Measurements from ENCODE around the gene RAP1A. TPM values are rescaled to one million over a fixed set of nuclear protein-coding genes. Genes with fewer than 3 reads are reported as not detected.

RAP1A gene
- polyA plus RNA-seq, 1 experiment, result 20.5 TPM

GRCh38 chr1:111635324-111636009, 15.9 kb downstream of the RAP1A start:
- POLR2A ChIA-PET, result no interaction called here
- no peak for TF ChIP-seq CTCF (IDR thresholded peaks at IDR 0.05; ENCODE audit: insufficient read depth, low read depth, low read length)
- CTCF ChIA-PET, result no interaction called here
- Histone ChIP-seq H3K36me3 (ENCODE audit: control insufficient read depth, insufficient read depth, low read length) (no peaks in the 10 kb centered on the region), H3K27me3 (ENCODE audit: control insufficient read depth, insufficient read depth, low read length) (no peaks in the 10 kb centered on the region), H3K4me3 (ENCODE audit: low read depth, low read length) (no peak overlapping the region)
- no peak for DNase-seq (ENCODE audit: low read depth)

- Histone ChIP-seq H3K4me3 (ENCODE audit: low read depth, low read length) (no peak overlapping the region), H3K27me3 (ENCODE audit: control insufficient read depth, insufficient read depth, low read length) (no peaks in the 10 kb centered on the region), H3K36me3 (ENCODE audit: control insufficient read depth, insufficient read depth, low read length) (no peaks in the 10 kb centered on the region)
- DNase-seq (ENCODE audit: low read depth), result no peak
- ChIA-PET CTCF (interaction anchor here (1.3 kb wide), 1 partner anchor 131 kb away, joined by 4 read pairs; no protein-coding TSS in a partner anchor), POLR2A (no interaction called here)
- no peak for TF ChIP-seq CTCF (IDR thresholded peaks at IDR 0.05; ENCODE audit: insufficient read depth, low read depth, low read length)
Observed at GRCh38 chr1:111638320-111638719, 18.7 kb downstream of the RAP1A start.

- ChIA-PET POLR2A (no interaction called here), CTCF (interaction anchor here (1.3 kb wide), 1 partner anchor 132 kb away, joined by 4 read pairs; no protein-coding TSS in a partner anchor)
- H3K36me3 ChIP-seq (ENCODE audit: control insufficient read depth, insufficient read depth, low read length), result no peaks in the 10 kb centered on the region
- no peak for TF ChIP-seq CTCF (IDR thresholded peaks at IDR 0.05; ENCODE audit: insufficient read depth, low read depth, low read length)
- no peak overlapping the region for H3K4me3 ChIP-seq (ENCODE audit: low read depth, low read length)
- no peaks in the 10 kb centered on the region for H3K27me3 ChIP-seq (ENCODE audit: control insufficient read depth, insufficient read depth, low read length)
- no peak for DNase-seq (ENCODE audit: low read depth)
Observed at GRCh38 chr1:111639602-111640198, 20.1 kb downstream of the RAP1A start.

- ChIA-PET CTCF (interaction anchor here (2.8 kb wide), 1 partner anchor 135 kb away, joined by 10 read pairs; no protein-coding TSS in a partner anchor), POLR2A (no interaction called here)
- Histone ChIP-seq H3K4me3 (ENCODE audit: low read depth, low read length) (no peak overlapping the region), H3K36me3 (ENCODE audit: control insufficient read depth, insufficient read depth, low read length) (no peaks in the 10 kb centered on the region), H3K27me3 (ENCODE audit: control insufficient read depth, insufficient read depth, low read length) (no peaks in the 10 kb centered on the region)
- TF ChIP-seq CTCF (IDR thresholded peaks at IDR 0.05; ENCODE audit: insufficient read depth, low read depth, low read length), result no peak
- no peak for DNase-seq (ENCODE audit: low read depth)
Observed at GRCh38 chr1:111643097-111643496, 23.5 kb downstream of the RAP1A start.

- no peak for TF ChIP-seq CTCF (IDR thresholded peaks at IDR 0.05; ENCODE audit: insufficient read depth, low read depth, low read length)
- no peaks in the 10 kb centered on the region for H3K27me3 ChIP-seq (ENCODE audit: control insufficient read depth, insufficient read depth, low read length)
- no peak overlapping the region for H3K4me3 ChIP-seq (ENCODE audit: low read depth, low read length)
- ChIA-PET CTCF (interaction anchor here (0.9 to 2.8 kb wide), 2 partner anchors 84 to 135 kb away, joined by 3 to 10 read pairs; no protein-coding TSS in a partner anchor), POLR2A (no interaction called here)
- no peaks in the 10 kb centered on the region; the same call in 1 of the 2 replicates for H3K36me3 ChIP-seq (ENCODE audit: control insufficient read depth, insufficient read depth, low read length)
- DNase-seq (ENCODE audit: low read depth), result no peak
Observed at GRCh38 chr1:111643696-111644095, 24.1 kb downstream of the RAP1A start.

Data from BJ (cell line).